H1 (cell line): ENCODE data around the gene SCGB1D2. TPM values are rescaled to one million over a fixed set of nuclear protein-coding genes. Genes with fewer than 3 reads are reported as not detected.

Experiments
- CTCF ChIA-PET: fragments of 300-600 bp; sonication (Branson Sonifier 250); formaldehyde crosslinking; loops from one replicate; lab custom pipeline; 2021; ENCODE audit not compliant: partially characterized antibody; lab: Charles Lee
- POLR2A ChIA-PET: fragments of 300-600 bp; sonication (Branson Sonifier 250); formaldehyde crosslinking; loops from one replicate; lab custom pipeline; 2021; ENCODE audit warnings: inconsistent platforms; ENCODE audit not compliant: partially characterized antibody; lab: Charles Lee
- DNase-seq, 2 experiments: peaks; one replicate each; pipeline versions ENCODE4 v3.0.0 to v3.0.0-alpha.2; 2010 to 2022; ENCODE audit warnings: low spot score in 2 of 2, low read depth in 1 of 2, mixed read lengths in 1 of 2
- FAIRE-seq: peaks from 2 replicates; lab custom pipeline; 2011; peaks lifted over from hg19 to GRCh38; lab: Jason Lieb, UNC
- H2AFZ ChIP-seq: 2 replicates; pipeline ENCODE4 v1.8.1; 2012; ENCODE audit warnings: low read length, inconsistent platforms
- H2AK5ac ChIP-seq: 2 replicates; pipeline ENCODE4 v1.6.1; 2013; ENCODE audit warnings: low read depth, low read length
- H2BK120ac ChIP-seq: replicated peaks from 2 replicates; pipeline ENCODE3; 2013; ENCODE audit warnings: low read depth, low read length, inconsistent platforms
- H2BK12ac ChIP-seq: 2 replicates; pipeline ENCODE4 v1.6.1; 2013; ENCODE audit warnings: low read depth, low read length
- H2BK15ac ChIP-seq: 2 replicates; pipeline ENCODE4 v1.6.1; 2013; ENCODE audit warnings: low read length
- H2BK20ac ChIP-seq: 2 replicates; pipeline ENCODE4 v1.6.1; 2013; ENCODE audit warnings: low read length
- H2BK5ac ChIP-seq: 2 replicates; pipeline ENCODE4 v1.6.1; 2013; ENCODE audit warnings: low read depth, low read length
- H3K14ac ChIP-seq: 2 replicates; pipeline ENCODE4 v1.6.1; 2013; ENCODE audit warnings: inconsistent platforms; ENCODE audit not compliant: insufficient read length
- H3K18ac ChIP-seq: 2 replicates; pipeline ENCODE4 v1.6.1; 2013; ENCODE audit warnings: low read length; ENCODE audit errors: extremely low read depth
- H3K23ac ChIP-seq: 2 replicates; pipeline ENCODE4 v1.6.1; 2013; ENCODE audit warnings: inconsistent platforms; ENCODE audit not compliant: insufficient read length
- H3K23me2 ChIP-seq: 2 replicates; pipeline ENCODE4 v1.6.1; 2013; ENCODE audit warnings: low read depth, low read length
- H3K27ac ChIP-seq: 2 replicates; pipeline ENCODE4 v1.6.1; 2011; ENCODE audit warnings: low read depth, low read length, inconsistent platforms
- H3K27me3 ChIP-seq, 4 experiments: replicated peaks in 1 of 4; 1 replicate in 1 of 4; 2 replicates in 3 of 4; pipeline versions ENCODE4 v1.6.1 to v1.8.1; 2011 to 2013; ENCODE audit warnings: low read length in 3 of 4, mild to moderate bottlenecking in 3 of 4, inconsistent platforms in 2 of 4, mixed read lengths in 2 of 4, moderate library complexity in 1 of 4; ENCODE audit not compliant: control insufficient read depth in 3 of 4, insufficient read depth in 3 of 4; ENCODE audit errors: extremely low read depth in 1 of 4
- H3K36me3 ChIP-seq, 4 experiments: 2 replicates each; pipeline versions ENCODE4 v1.6.1 to v1.8.1; 2011 to 2013; ENCODE audit warnings: mild to moderate bottlenecking in 4 of 4, low read length in 3 of 4, moderate library complexity in 2 of 4, control low read depth in 1 of 4, inconsistent platforms in 1 of 4; ENCODE audit not compliant: insufficient read depth in 4 of 4, control insufficient read depth in 2 of 4
- H3K4ac ChIP-seq: replicated peaks from 2 replicates; pipeline ENCODE3; 2013; ENCODE audit warnings: low read length, low read depth, mixed read lengths, inconsistent platforms; ENCODE audit not compliant: insufficient read length
- H3K4me1 ChIP-seq, 4 experiments: replicated peaks in 1 of 4; 1 replicate in 1 of 4; 2 replicates in 3 of 4; pipeline versions ENCODE4 v1.6.1 to v1.8.1; 2011 to 2013; ENCODE audit warnings: low read length in 3 of 4, inconsistent platforms in 2 of 4, mixed read lengths in 1 of 4; ENCODE audit not compliant: insufficient read depth in 4 of 4, control insufficient read depth in 3 of 4
- H3K4me2 ChIP-seq, 2 experiments: 2 replicates each; pipeline versions ENCODE4 v1.6.1 to v1.8.1; 2011 to 2013; ENCODE audit warnings: low read depth in 2 of 2, low read length in 2 of 2, control low read depth in 1 of 2, inconsistent platforms in 1 of 2, mild to moderate bottlenecking in 1 of 2; ENCODE audit not compliant: insufficient read depth in 1 of 2
- H3K4me3 ChIP-seq, 4 experiments: fragments of 200-600, 300-600 bp in 1 of 4; sonication (generic), shearing (Covaris generic), sonication (Bioruptor Twin) in 1 of 4; 2 replicates each; pipeline versions ENCODE4 v1.5.1 to v1.8.1; 2011 to 2016; ENCODE audit warnings: low read length in 4 of 4, low read depth in 3 of 4, control low read depth in 2 of 4, inconsistent platforms in 2 of 4, mild to moderate bottlenecking in 2 of 4, mixed read lengths in 1 of 4, moderate library complexity in 1 of 4; ENCODE audit not compliant: insufficient read depth in 2 of 4; ENCODE audit errors: extremely low read depth in 1 of 4
- H3K56ac ChIP-seq: replicated peaks from 2 replicates; pipeline ENCODE3; 2013; ENCODE audit warnings: low read depth, mild to moderate bottlenecking, mixed read lengths, low read length, inconsistent platforms; ENCODE audit not compliant: insufficient read length
- H3K79me1 ChIP-seq: 2 replicates; pipeline ENCODE4 v1.6.1; 2013; ENCODE audit warnings: low read depth, low read length, control low read depth
- H3K79me2 ChIP-seq, 2 experiments: 2 replicates each; pipeline versions ENCODE4 v1.6.1 to v1.8.1; 2012 to 2013; ENCODE audit warnings: low read length in 2 of 2, mild to moderate bottlenecking in 2 of 2, inconsistent platforms in 1 of 2; ENCODE audit not compliant: insufficient read depth in 2 of 2, control insufficient read depth in 1 of 2
- H3K9ac ChIP-seq, 4 experiments: replicated peaks in 1 of 4; 1 replicate in 1 of 4; 2 replicates in 3 of 4; pipeline versions ENCODE4 v1.6.1 to v1.8.1; 2011 to 2013; ENCODE audit warnings: low read depth in 3 of 4, low read length in 3 of 4, control low read depth in 2 of 4, mild to moderate bottlenecking in 2 of 4, moderate library complexity in 2 of 4, inconsistent platforms in 1 of 4; ENCODE audit errors: extremely low read depth in 1 of 4
- H3K9me3 ChIP-seq, 2 experiments: 2 replicates each; pipeline versions ENCODE4 v1.6.1 to v1.8.1; 2012 to 2013; ENCODE audit warnings: mild to moderate bottlenecking in 2 of 2, moderate library complexity in 2 of 2, control low read depth in 1 of 2, inconsistent platforms in 1 of 2, low read depth in 1 of 2, low read length in 1 of 2, mixed read lengths in 1 of 2; ENCODE audit not compliant: insufficient read depth in 2 of 2
- H4K20me1 ChIP-seq, 2 experiments: replicated peaks in 1 of 2; 2 replicates each; pipeline versions ENCODE3 to v1.8.1; 2011 to 2013; ENCODE audit warnings: inconsistent platforms in 2 of 2, low read length in 2 of 2, mild to moderate bottlenecking in 1 of 2; ENCODE audit not compliant: insufficient read depth in 2 of 2, control insufficient read depth in 1 of 2
- H4K5ac ChIP-seq: 2 replicates; pipeline ENCODE4 v1.6.1; 2013; ENCODE audit warnings: low read length, low read depth, mixed read lengths, inconsistent platforms; ENCODE audit not compliant: insufficient read length
- H4K8ac ChIP-seq: 2 replicates; pipeline ENCODE4 v1.8.0; 2013; ENCODE audit warnings: mild to moderate bottlenecking, moderate library complexity, low read length, inconsistent platforms; ENCODE audit not compliant: insufficient read depth; ENCODE audit errors: extremely low read depth
- H4K91ac ChIP-seq: replicated peaks from 2 replicates; pipeline ENCODE3; 2013; ENCODE audit warnings: low read length, mixed read lengths, inconsistent platforms; ENCODE audit not compliant: insufficient read length
- BACH1 ChIP-seq: IDR thresholded peaks from 2 replicates; pipeline ENCODE4 v1.6.1; 2012; ENCODE audit warnings: low read length, improper control_type of control experiment
- CEBPB ChIP-seq: IDR thresholded peaks from 2 replicates; pipeline ENCODE4 v1.6.1; 2012; ENCODE audit warnings: low read depth, low read length
- CREB1 ChIP-seq: IDR thresholded peaks from 2 replicates; pipeline ENCODE4 v1.6.1; 2012; ENCODE audit warnings: inconsistent platforms
- EZH2 ChIP-seq: fragments of 200-600 bp; sonication (generic); IDR thresholded peaks from 2 replicates; pipeline ENCODE4 v1.7.1; 2012; ENCODE audit warnings: low read depth, mild to moderate bottlenecking, moderate library complexity, low read length, inconsistent platforms; ENCODE audit not compliant: severe bottlenecking
- KDM5A ChIP-seq: fragments of 200-600 bp; IDR thresholded peaks from 2 replicates; pipeline ENCODE4 v1.7.1; 2012; ENCODE audit warnings: mild to moderate bottlenecking, low read length, inconsistent platforms, mixed read lengths
- NRF1 ChIP-seq: IDR thresholded peaks from 2 replicates; pipeline ENCODE4 v1.6.1; 2011; ENCODE audit warnings: mild to moderate bottlenecking, low read depth, low read length, improper control_type of control experiment
- RFX5 ChIP-seq: IDR thresholded peaks from 2 replicates; pipeline ENCODE4 v1.6.1; 2011; ENCODE audit warnings: low read depth, low read length, improper control_type of control experiment, borderline replicate concordance
- TBP ChIP-seq: IDR thresholded peaks from 2 replicates; pipeline ENCODE4 v1.6.1; 2011; ENCODE audit warnings: low read depth, low read length, improper control_type of control experiment
- TEAD4 ChIP-seq: IDR thresholded peaks from 2 replicates; pipeline ENCODE4 v1.6.1; 2012; ENCODE audit warnings: low read depth, low read length, inconsistent platforms, mixed read lengths
- YY1 ChIP-seq: IDR thresholded peaks from 2 replicates; pipeline ENCODE4 v1.6.1; 2011; ENCODE audit warnings: low read depth, mild to moderate bottlenecking, low read length
- WGBS, 2 experiments: shearing (Covaris generic) in 1 of 2; methylation state at CpG; one replicate each; pipeline versions ENCODE4 v1.1.6 to v1.1.7; 2013 to 2015; ENCODE audit warnings: low lambda C conversion rate in 2 of 2, mixed read lengths in 2 of 2, inconsistent platforms in 1 of 2, low coverage in 1 of 2, missing lambda C conversion rate in 1 of 2; ENCODE audit not compliant: insufficient replicate concordance in 2 of 2, insufficient coverage in 1 of 2, insufficient read length in 1 of 2; ENCODE audit errors: extremely low coverage in 1 of 2, missing lambda C conversion rate in 1 of 2; 5-methylcytosine and 5-hydroxymethylcytosine counted together
- polyA plus RNA-seq, 7 experiments: library from polyadenylated mRNA; depleted of rRNA in 3 of 7; stranded (reverse) in 5 of 7; unstranded in 2 of 7; fragments of >200 nt in 5 of 7; fragments of 200-250 nt in 2 of 7; gene quantifications; 1 replicate in 5 of 7; 2 replicates in 1 of 7; 4 replicates in 1 of 7; pipeline versions ENCODE4 v1.2.1 to v1.2.3, GENCODE V29; 2011 to 2013; ENCODE audit warnings: missing spikeins in 2 of 7, mixed read lengths in 2 of 7
- total RNA-seq: library from RNA; stranded (reverse); fragmentation: NEBNext Ultra II Directional; extraction: Animal tissue kit (Norgen Biotek cat#: 25700); gene quantifications from 2 replicates; pipeline ENCODE4 v1.2.1, GENCODE V29; 2021
- TF ChIP-seq, protein P1 (sequence below), 3 experiments: IDR thresholded peaks; 1 replicate in 2 of 3; 2 replicates in 1 of 3; pipeline versions ENCODE4 v1.5.1 to v1.6.1; 2011; ENCODE audit warnings: low read length in 3 of 3, mild to moderate bottlenecking in 3 of 3, inconsistent platforms in 2 of 3, low read depth in 1 of 3, moderate library complexity in 1 of 3; ENCODE audit not compliant: insufficient read depth in 1 of 3; ENCODE audit errors: control extremely low read depth in 1 of 3

SCGB1D2 gene
- total and polyA plus RNA-seq, 2 of the 8 experiments (the other 6 are each of a cell fraction or from before 2014, with no cell fraction given), result not detected

DNA sequence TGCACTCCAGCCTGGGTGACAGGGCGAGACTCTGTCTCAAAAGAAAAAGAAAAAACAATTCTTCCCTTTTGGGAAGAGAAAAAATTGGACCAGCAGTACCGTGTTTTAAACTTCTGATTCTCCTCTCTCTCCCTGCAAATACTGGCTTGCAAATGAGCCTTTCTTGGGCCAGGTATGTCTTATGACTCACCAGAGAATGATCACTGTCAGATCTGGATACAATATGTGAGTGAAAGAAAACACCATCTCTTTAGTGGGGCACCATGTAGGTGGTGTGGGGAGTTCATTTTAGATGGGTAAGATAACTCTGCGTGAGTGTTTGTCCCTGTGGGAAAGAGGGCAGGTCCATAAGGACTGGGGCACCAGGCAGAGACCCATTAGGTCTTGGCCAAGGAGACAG, 25.5 kb downstream of the SCGB1D2 start:
- no peak overlapping the region for H4K5ac ChIP-seq
- no peak overlapping the region for H3K27ac ChIP-seq
- no peaks in the 10 kb centered on the region for H4K20me1 ChIP-seq
- ChIA-PET CTCF (no interaction called here), POLR2A (no interaction called here)
- no peak overlapping the region for H3K4ac ChIP-seq
- H2BK15ac ChIP-seq, result no peak overlapping the region
- no peak overlapping the region for H2AK5ac ChIP-seq
- no peak overlapping the region for H3K9ac ChIP-seq
- H3K4me2 ChIP-seq, result no peak overlapping the region
- FAIRE-seq (no peak), DNase-seq (no peak)
- no peaks in the 10 kb centered on the region for H3K9me3 ChIP-seq
- H3K79me2 ChIP-seq, result no peaks in the 10 kb centered on the region
- no peak overlapping the region for H2BK5ac ChIP-seq
- WGBS, 2 experiments, result 89% methylated on average over 2 of the region's 3 CpGs; no CpG with 5 or more reads in 1 of the 2 experiments
- H3K14ac ChIP-seq, result no peak overlapping the region
- H3K36me3 ChIP-seq, result no peaks in the 10 kb centered on the region
- no peaks in the 10 kb centered on the region for H3K4me1 ChIP-seq
- H3K23me2 ChIP-seq, result peaks cover 2% of the 10 kb centered on the region; the same call in 1 of the 2 replicates
- TF ChIP-seq, protein P1, sequence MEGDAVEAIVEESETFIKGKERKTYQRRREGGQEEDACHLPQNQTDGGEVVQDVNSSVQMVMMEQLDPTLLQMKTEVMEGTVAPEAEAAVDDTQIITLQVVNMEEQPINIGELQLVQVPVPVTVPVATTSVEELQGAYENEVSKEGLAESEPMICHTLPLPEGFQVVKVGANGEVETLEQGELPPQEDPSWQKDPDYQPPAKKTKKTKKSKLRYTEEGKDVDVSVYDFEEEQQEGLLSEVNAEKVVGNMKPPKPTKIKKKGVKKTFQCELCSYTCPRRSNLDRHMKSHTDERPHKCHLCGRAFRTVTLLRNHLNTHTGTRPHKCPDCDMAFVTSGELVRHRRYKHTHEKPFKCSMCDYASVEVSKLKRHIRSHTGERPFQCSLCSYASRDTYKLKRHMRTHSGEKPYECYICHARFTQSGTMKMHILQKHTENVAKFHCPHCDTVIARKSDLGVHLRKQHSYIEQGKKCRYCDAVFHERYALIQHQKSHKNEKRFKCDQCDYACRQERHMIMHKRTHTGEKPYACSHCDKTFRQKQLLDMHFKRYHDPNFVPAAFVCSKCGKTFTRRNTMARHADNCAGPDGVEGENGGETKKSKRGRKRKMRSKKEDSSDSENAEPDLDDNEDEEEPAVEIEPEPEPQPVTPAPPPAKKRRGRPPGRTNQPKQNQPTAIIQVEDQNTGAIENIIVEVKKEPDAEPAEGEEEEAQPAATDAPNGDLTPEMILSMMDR (IDR thresholded peaks at IDR 0.05; ENCODE audit: control extremely low read depth in 1 of 3, insufficient read depth in 1 of 3, low read depth in 1 of 3, low read length in 3 of 3), result no peak
- TF ChIP-seq NRF1 (no peak), RFX5 (no peak), TBP (no peak), YY1 (no peak), EZH2 (no peak), CREB1 (no peak), KDM5A (no peak), TEAD4 (no peak), CEBPB (no peak), BACH1 (no peak)
- H3K79me1 ChIP-seq, result no peaks in the 10 kb centered on the region
- H2BK12ac ChIP-seq, result no peak overlapping the region
- no peak overlapping the region for H3K56ac ChIP-seq
- no peak overlapping the region for H4K91ac ChIP-seq
- H3K23ac ChIP-seq, result no peak overlapping the region
- no peak overlapping the region for H2BK120ac ChIP-seq
- no peak overlapping the region for H3K18ac ChIP-seq
- H3K4me3 ChIP-seq, result no peak overlapping the region
- H2AFZ ChIP-seq, result no peak overlapping the region
- no peak overlapping the region for H4K8ac ChIP-seq
- H2BK20ac ChIP-seq, result no peak overlapping the region
- no peaks in the 10 kb centered on the region for H3K27me3 ChIP-seq
